GM10248 (cell line): ENCODE data around the gene CHPF2.
A peak's percentile ranks its signal among the peaks of the same experiment; 100 is the strongest.

Experiments
- CTCF ChIA-PET: fragments of 300-600 bp; sonication (Branson Sonifier 250); formaldehyde crosslinking; extraction: SDS; loops from one replicate; lab custom pipeline; 2021; ENCODE audit warnings: antibody characterized with exemption; lab: Yijun Ruan, JAX
- POLR2A ChIA-PET: fragments of 350-650 bp; sonication (Branson Sonifier 250); formaldehyde crosslinking; extraction: SDS; loops from one replicate; lab custom pipeline; 2020; ENCODE audit warnings: antibody characterized with exemption; lab: Yijun Ruan, JAX
- DNase-seq: peaks from one replicate; pipeline ENCODE4 v3.0.0; 2012; ENCODE audit errors: extremely low spot score
- CTCF ChIP-seq: IDR thresholded peaks from 2 replicates; pipeline ENCODE4 v1.5.1; 2012; ENCODE audit warnings: mild to moderate bottlenecking, low read depth; ENCODE audit errors: extremely low read depth, missing control alignments, control extremely low read depth

CHPF2 gene

DNA sequence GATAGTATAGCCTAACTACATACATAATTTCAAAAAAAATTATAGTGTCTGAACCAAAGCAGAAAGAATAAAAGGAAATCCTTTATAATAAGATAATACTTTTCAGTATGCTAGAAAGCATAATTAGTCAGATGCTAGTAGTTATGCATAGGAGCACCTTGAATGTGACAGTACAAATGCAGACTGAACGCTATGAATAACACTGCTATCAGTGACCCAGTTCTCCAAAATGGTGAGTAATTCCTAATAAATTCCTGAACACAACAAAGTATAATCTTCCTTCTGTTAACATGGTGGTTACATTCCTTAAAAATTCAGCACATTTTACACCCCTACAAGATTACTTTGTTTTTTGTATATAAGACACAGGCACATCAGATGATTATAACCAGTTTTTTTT lies 1.2 kb upstream of the CHPF2 start:
- no peak for TF ChIP-seq CTCF
- POLR2A ChIA-PET, result no interaction called here
- no peak for DNase-seq
- CTCF ChIA-PET, result interaction anchor here (3.2 to 6.6 kb wide), 2 partner anchors 13 to 14 kb away, joined by 10 to 78 read pairs; partner anchors contain the start of gene SMARCD3

- POLR2A ChIA-PET, result interaction anchor here (2.5 kb wide), 1 partner anchor 10 kb away, joined by 13 read pairs; no protein-coding TSS in a partner anchor
- no peak for TF ChIP-seq CTCF
- peak; percentile 69 for DNase-seq
- CTCF ChIA-PET, result interaction anchor here (6.6 kb wide), 1 partner anchor 12 kb away, joined by 78 read pairs; the partner anchor contains the start of gene SMARCD3
These were observed 826 bp downstream of the CHPF2 start for GRCh38 chr7:151232917-151233701.

DNA sequence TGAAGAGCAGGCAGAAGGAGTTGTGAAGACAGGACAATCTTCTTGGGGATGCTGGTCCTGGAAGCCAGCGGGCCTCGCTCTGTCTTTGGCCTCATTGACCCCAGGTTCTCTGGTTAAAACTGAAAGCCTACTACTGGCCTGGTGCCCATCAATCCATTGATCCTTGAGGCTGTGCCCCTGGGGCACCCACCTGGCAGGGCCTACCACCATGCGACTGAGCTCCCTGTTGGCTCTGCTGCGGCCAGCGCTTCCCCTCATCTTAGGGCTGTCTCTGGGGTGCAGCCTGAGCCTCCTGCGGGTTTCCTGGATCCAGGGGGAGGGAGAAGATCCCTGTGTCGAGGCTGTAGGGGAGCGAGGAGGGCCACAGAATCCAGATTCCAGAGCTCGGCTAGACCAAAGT lies 1.5 kb downstream of the CHPF2 start:
- no peak for TF ChIP-seq CTCF
- ChIA-PET POLR2A (interaction anchor here (2.5 kb wide), 1 partner anchor 9 kb away, joined by 13 read pairs; no protein-coding TSS in a partner anchor), CTCF (interaction anchor here (6.6 kb wide), 1 partner anchor 12 kb away, joined by 78 read pairs; the partner anchor contains the start of gene SMARCD3)
- DNase-seq, result no peak

DNA sequence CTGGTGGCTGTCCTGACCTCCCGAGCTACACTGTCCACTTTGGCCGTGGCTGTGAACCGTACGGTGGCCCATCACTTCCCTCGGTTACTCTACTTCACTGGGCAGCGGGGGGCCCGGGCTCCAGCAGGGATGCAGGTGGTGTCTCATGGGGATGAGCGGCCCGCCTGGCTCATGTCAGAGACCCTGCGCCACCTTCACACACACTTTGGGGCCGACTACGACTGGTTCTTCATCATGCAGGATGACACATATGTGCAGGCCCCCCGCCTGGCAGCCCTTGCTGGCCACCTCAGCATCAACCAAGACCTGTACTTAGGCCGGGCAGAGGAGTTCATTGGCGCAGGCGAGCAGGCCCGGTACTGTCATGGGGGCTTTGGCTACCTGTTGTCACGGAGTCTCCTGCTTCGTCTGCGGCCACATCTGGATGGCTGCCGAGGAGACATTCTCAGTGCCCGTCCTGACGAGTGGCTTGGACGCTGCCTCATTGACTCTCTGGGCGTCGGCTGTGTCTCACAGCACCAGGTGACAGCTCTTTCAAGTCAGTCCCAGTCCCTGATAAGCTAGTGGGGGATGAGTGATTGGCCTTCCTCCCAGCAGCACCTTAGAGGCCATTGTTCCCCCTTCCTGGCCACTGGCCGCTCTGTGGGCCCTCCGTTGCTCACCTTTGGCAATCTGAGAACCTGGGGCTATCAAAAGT lies 3.0 kb downstream of the CHPF2 start:
- CTCF ChIA-PET, result interaction anchor here (6.6 kb wide), 1 partner anchor 10 kb away, joined by 78 read pairs; the partner anchor contains the start of gene SMARCD3
- TF ChIP-seq CTCF, result no peak
- POLR2A ChIA-PET, result no interaction called here

DNA sequence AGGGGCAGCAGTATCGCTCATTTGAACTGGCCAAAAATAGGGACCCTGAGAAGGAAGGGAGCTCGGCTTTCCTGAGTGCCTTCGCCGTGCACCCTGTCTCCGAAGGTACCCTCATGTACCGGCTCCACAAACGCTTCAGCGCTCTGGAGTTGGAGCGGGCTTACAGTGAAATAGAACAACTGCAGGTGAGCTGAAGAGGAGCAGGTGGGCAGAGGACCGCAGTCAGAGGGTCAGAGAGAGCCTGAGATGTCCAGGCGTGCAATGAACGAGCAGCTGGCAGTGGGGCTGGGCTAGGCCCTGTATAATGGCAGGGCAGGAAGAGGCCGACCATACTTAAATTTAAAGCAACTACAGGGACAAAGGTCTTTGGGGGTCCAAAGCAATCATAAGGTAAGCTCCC lies 4.1 kb downstream of the CHPF2 start:
- TF ChIP-seq CTCF, result no peak
- ChIA-PET CTCF (interaction anchor here (1.2 to 6.6 kb wide), 6 partner anchors 9 to 30 kb away, joined by 3 to 78 read pairs (median 4); partner anchors contain the start of genes ABCF2 and SMARCD3), POLR2A (interaction anchor here (0.7 to 1.3 kb wide), 2 partner anchors 9 to 113 kb away, joined by 3 read pairs; no protein-coding TSS in a partner anchor)
- DNase-seq, result no peak

More for the DNA sequence above, 3.0 kb downstream of the CHPF2 start:
- no peak for DNase-seq
